K562 (cell line): ENCODE data around the gene EPX. TPM values are rescaled to one million over a fixed set of nuclear protein-coding genes. Genes with fewer than 3 reads are reported as not detected.
A peak's percentile ranks its signal among the peaks of the same experiment; 100 is the strongest.

ENCODE experiments used
- ATAC-seq: fragments of 200-7000 bp; cut with Tn5 transposase; 3 replicates; pipeline ENCODE4 v1.9.1; 2020; ENCODE audit warnings: moderate library complexity
- BruUV-seq: library from RNA; stranded (reverse); fragments of 400-500 nt; replicated peaks from 2 replicates; lab custom pipeline; 2021; lab: Mats Ljungman, UMichigan
- CTCF ChIA-PET: fragments of 300-600 bp; formaldehyde crosslinking; extraction: SDS; loops from one replicate; lab custom pipeline; 2021; ENCODE audit warnings: low intra/inter-chr PET ratio; lab: Yijun Ruan, JAX
- POLR2A ChIA-PET: fragments of 300-600, 350-650 bp; sonication (Branson Sonifier 250); formaldehyde crosslinking; extraction: SDS; loops from one replicate; lab custom pipeline; 2021; ENCODE audit warnings: antibody characterized with exemption, inconsistent platforms; lab: Yijun Ruan, JAX
- DNase-seq, 4 experiments: peaks; one replicate each; pipeline versions ENCODE4 v3.0.0 to v3.0.0-alpha.2; 2011 to 2018; ENCODE audit warnings: low spot score in 3 of 4, mixed read lengths in 3 of 4; ENCODE audit errors: extremely low read depth in 1 of 4
- FAIRE-seq: peaks from 2 replicates; lab custom pipeline; 2011; peaks lifted over from hg19 to GRCh38; lab: Jason Lieb, UNC
- H2AFZ ChIP-seq: 2 replicates; pipeline ENCODE4 v1.6.0; 2011; ENCODE audit warnings: low read depth, low read length, control low read depth, inconsistent platforms
- H3K27ac ChIP-seq: fragments of 200-600 bp; 3 replicates; pipeline ENCODE4 v1.8.0; 2011; ENCODE audit warnings: low read depth, mild to moderate bottlenecking, control low read depth, inconsistent platforms, low read length, moderate library complexity, mixed read lengths; ENCODE audit errors: extremely low read depth
- H3K27me3 ChIP-seq, 2 experiments: fragments of 300-600 bp in 1 of 2; 2 replicates in 1 of 2; 3 replicates in 1 of 2; pipeline versions ENCODE4 v1.6.0 to v1.8.0; 2011; ENCODE audit warnings: inconsistent platforms in 2 of 2, low read length in 2 of 2, mild to moderate bottlenecking in 1 of 2, mixed read lengths in 1 of 2, moderate library complexity in 1 of 2; ENCODE audit not compliant: control insufficient read depth in 2 of 2, insufficient read depth in 2 of 2
- H3K36me3 ChIP-seq: fragments of 300-600 bp; 3 replicates; pipeline ENCODE4 v1.8.0; 2011; ENCODE audit warnings: mild to moderate bottlenecking, low read length, inconsistent platforms; ENCODE audit not compliant: control insufficient read depth, insufficient read depth
- H3K4me1 ChIP-seq, 2 experiments: fragments of 200-600 bp in 1 of 2; replicated peaks in 1 of 2; 2 replicates in 1 of 2; 3 replicates in 1 of 2; pipeline versions ENCODE4 v1.5.1 to v1.8.0; 2011; ENCODE audit warnings: inconsistent platforms in 2 of 2, low read length in 2 of 2, mild to moderate bottlenecking in 1 of 2, mixed read lengths in 1 of 2, moderate library complexity in 1 of 2; ENCODE audit not compliant: control insufficient read depth in 2 of 2, insufficient read depth in 2 of 2
- H3K4me2 ChIP-seq: 2 replicates; pipeline ENCODE4 v1.6.1; 2011; ENCODE audit warnings: low read length, control low read depth, inconsistent platforms, mixed read lengths; ENCODE audit not compliant: insufficient read depth
- H3K4me3 ChIP-seq: fragments of 200-600 bp; sonication (generic), shearing (Covaris generic); 2 replicates; pipeline ENCODE4 v1.5.1; 2016; ENCODE audit warnings: control low read depth, inconsistent platforms
- H3K79me2 ChIP-seq: fragments of 200-600 bp; 3 replicates; pipeline ENCODE4 v1.8.0; 2011; ENCODE audit warnings: low read length, inconsistent platforms; ENCODE audit not compliant: control insufficient read depth, insufficient read depth
- H3K9ac ChIP-seq, 2 experiments: 2 replicates each; pipeline versions ENCODE4 v1.6.0 to v1.6.1; 2011; ENCODE audit warnings: low read depth in 2 of 2, low read length in 2 of 2, control low read depth in 1 of 2, inconsistent platforms in 1 of 2, mild to moderate bottlenecking in 1 of 2, mixed read lengths in 1 of 2; ENCODE audit not compliant: insufficient read depth in 1 of 2
- H3K9me1 ChIP-seq: one replicate; pipeline ENCODE4 v1.6.0; 2011; ENCODE audit warnings: inconsistent platforms, mild to moderate bottlenecking, low read length, moderate library complexity; ENCODE audit not compliant: control insufficient read depth, insufficient read depth
- H3K9me3 ChIP-seq: replicated peaks from 2 replicates; pipeline ENCODE4 v1.5.1; 2011; ENCODE audit warnings: low read depth, low read length, inconsistent platforms; ENCODE audit not compliant: control insufficient read depth, insufficient read depth
- H4K20me1 ChIP-seq: replicated peaks from 2 replicates; pipeline ENCODE4 v1.6.1; 2011; ENCODE audit warnings: low read length, inconsistent platforms, mixed read lengths; ENCODE audit not compliant: control insufficient read depth, insufficient read depth
- BRD4 ChIP-seq: fragments of 200-600 bp; sonication (generic); IDR thresholded peaks from 2 replicates; pipeline ENCODE4 v1.6.1; 2017; ENCODE audit warnings: inconsistent platforms
- EHMT2 ChIP-seq: fragments of 450-650 bp; IDR thresholded peaks from 2 replicates; pipeline ENCODE4 v1.6.1; 2018; ENCODE audit warnings: antibody characterized with exemption
- MIER1 ChIP-seq: fragments of 450-650 bp; IDR thresholded peaks from 2 replicates; pipeline ENCODE4 v1.6.1; 2016; ENCODE audit warnings: antibody characterized with exemption, mild to moderate bottlenecking, low read depth
- REST ChIP-seq, 2 experiments: fragments of 450-650 bp; formaldehyde crosslinking in 1 of 2; IDR thresholded peaks; 2 replicates each; pipeline versions ENCODE4 v1.4.0 to v1.6.1; 2014 to 2020; ENCODE audit warnings: mild to moderate bottlenecking in 2 of 2, borderline replicate concordance in 1 of 2, low read depth in 1 of 2
- RFX1 ChIP-seq: fragments of 450-650 bp; IDR thresholded peaks from 2 replicates; pipeline ENCODE4 v1.6.1; 2016; ENCODE audit warnings: mild to moderate bottlenecking, moderate library complexity
- ZNF124 ChIP-seq: sonication (generic); formaldehyde crosslinking; IDR thresholded peaks from 2 replicates; pipeline ENCODE4 v1.8.1; 2022; ENCODE audit warnings: missing genetic modification reagents
- ZNF184 ChIP-seq: sonication (generic); formaldehyde crosslinking; IDR thresholded peaks from 2 replicates; pipeline ENCODE4 v1.5.0; 2020; ENCODE audit warnings: missing genetic modification reagents
- ZNF232 ChIP-seq: sonication (generic); formaldehyde crosslinking; IDR thresholded peaks from 2 replicates; pipeline ENCODE4 v1.8.0; 2022; ENCODE audit warnings: mild to moderate bottlenecking, missing genetic modification reagents
- whole genome bisulfite sequencing: fragments of 100-300 bp; shearing (Covaris generic); methylation state at CpG from one replicate; pipeline ENCODE4 v1.1.6; 2016; ENCODE audit warnings: low coverage, mixed read lengths; ENCODE audit not compliant: insufficient coverage; ENCODE audit errors: missing lambda C conversion rate; 5-methylcytosine and 5-hydroxymethylcytosine counted together
- in situ Hi-C: fragments of 300-500 bp; cut with MboI; formaldehyde crosslinking; loops from 4 replicates; pipeline ENCODE4 v1.15.0; 2018; ENCODE audit warnings: inconsistent platforms, mixed read lengths
- intact Hi-C: fragments of 100-400 bp; cut with micrococcal nuclease; formaldehyde crosslinking; loops from 2 replicates; pipeline ENCODE4 v1.14.2; 2022
- polyA plus RNA-seq, 8 experiments: library from polyadenylated mRNA; depleted of rRNA in 4 of 8; stranded (reverse) in 5 of 8; unstranded in 3 of 8; fragments of >200 nt; fragmentation: Nextera tagmentation in 2 of 8; fragmentation: Illumina TruSeq in 1 of 8; extraction: Ambion mirVana in 2 of 8; extraction: Trizol in 1 of 8; gene quantifications; 2 replicates each; pipeline versions ENCODE4 v1.2.1 to v1.2.3, GENCODE V29; 2011 to 2014; ENCODE audit warnings: inconsistent platforms in 1 of 8, missing spikeins in 1 of 8
- total RNA-seq, 7 experiments: library from RNA; depleted of rRNA in 6 of 7; stranded (reverse); fragments of >200 nt in 6 of 7; fragmentation: Illumina TruSeq in 2 of 7; extraction: Trizol in 2 of 7; gene quantifications; 2 replicates each; pipeline versions ENCODE4 v1.2.1 to v1.2.3, GENCODE V29; 2011 to 2021; ENCODE audit warnings: low replicate concordance in 1 of 7

The EPX gene
- total and polyA plus RNA-seq, 9 of the 15 experiments (the other 6 are each of a cell fraction or from before 2014, with no cell fraction given) = 0.07 to 0.33 (median 0.19) TPM; not detected in 3

- peak; percentile 78; the same call in 1 of the 2 replicates for TF ChIP-seq EHMT2
- TF ChIP-seq BRD4 = no peak
- no peak for TF ChIP-seq ZNF232 (CRISPR knock-in tag)
- 0 out of 2 replicates have a peak, but pooled peaks have one; percentile 33 for TF ChIP-seq MIER1
- peak; percentile 92 for TF ChIP-seq REST (IDR thresholded peaks at IDR 0.05; ENCODE audit: borderline replicate concordance)
- TF ChIP-seq REST (CRISPR knock-in tag; IDR thresholded peaks at IDR 0.05; ENCODE audit: low read depth) = no peak
- no peak for TF ChIP-seq ZNF184
- no peak for TF ChIP-seq ZNF124
- TF ChIP-seq RFX1 = peak; percentile 66
- H3K36me3 ChIP-seq = no peaks in the 10 kb centered on the region
- H3K27ac ChIP-seq = no peak overlapping the region
- intact Hi-C loops = no loop called here
- H3K4me1 ChIP-seq = no peaks in the 10 kb centered on the region
- CTCF ChIA-PET = no interaction called here
- no peak overlapping the region for H3K4me2 ChIP-seq
- H2AFZ ChIP-seq = no peak overlapping the region
- H3K9me3 ChIP-seq = no peaks in the 10 kb centered on the region
- 0% methylated on average over 2 of the region's 2 CpGs for WGBS
- no peak overlapping the region for H3K4me3 ChIP-seq
- FAIRE-seq (peak; percentile 60), DNase-seq (no peak), ATAC-seq (no peak)
- H3K79me2 ChIP-seq = no peaks in the 10 kb centered on the region
- no peaks in the 10 kb centered on the region; the same call in 1 of the 2 replicates for H4K20me1 ChIP-seq
- POLR2A ChIA-PET = no interaction called here
- no peak overlapping the region for H3K9ac ChIP-seq
- H3K27me3 ChIP-seq = peaks cover 21 to 38% of the 10 kb centered on the region in 2 experiments
- BruUV-seq = no TSS peak
- in situ Hi-C loops = loop anchor here (5.0 kb wide), 1 partner anchor 39 kb away; no protein-coding TSS in a partner anchor
- H3K9me1 ChIP-seq = no peaks in the 10 kb centered on the region
Observed at GRCh38 chr17:58165981-58166380, 26.5 kb upstream of the EPX start.
